Stimulated activated CD8-positive, alpha-beta memory T cell treated with anti-CD3 and anti-CD28 coated beads, Interleukin-4, amount 100 ng/mL, for 4 hours (primary cell): ENCODE measurements around the gene USP17L10.
"Not testable (repeated sequence)": the region's sequence is repeated elsewhere in the genome, so short reads cannot be mapped to it uniquely, and the experiment has no call there.

ENCODE experiments used
- DNase-seq, 2 donors: peaks; one replicate each; pipeline ENCODE4 v3.0.0-alpha.2; 2020; ENCODE audit warnings: low read depth in 2 of 2, low spot score in 1 of 2

USP17L10 gene

GRCh38 chr4:9210357-9210756 is at the start of gene USP17L10:
Gene USP17L10, plus strand, starts transcription at chr4:9210657. Its CDS starts 0 bp downstream, at chr4:9210657.
- DNase-seq: not testable (repeated sequence)

GRCh38 chr4:9165990-9166389 is 44.5 kb upstream of the USP17L10 start:
- DNase-seq: not testable (repeated sequence)

GRCh38 chr4:9169791-9170459 is 40.5 kb upstream of the USP17L10 start, which contains the start of gene FAM90A26:
Gene FAM90A26, plus strand, starts transcription at chr4:9170409. Its CDS starts 2,764 bp downstream, at chr4:9173173.
- DNase-seq: not testable (repeated sequence)

GRCh38 chr4:9214701-9215100 is 4.2 kb downstream of the USP17L10 start:
- DNase-seq: not testable (repeated sequence)

- not testable (repeated sequence) for DNase-seq
Measured at GRCh38 chr4:9215105-9215504, 4.6 kb downstream of the USP17L10 start, which contains the start of gene USP17L11. Gene USP17L11, plus strand, starts transcription at chr4:9215405. Its CDS starts 0 bp downstream, at chr4:9215405.

GRCh38 chr4:9219852-9220251 is 9.4 kb downstream of the USP17L10 start, which contains the start of gene USP17L12:
Gene USP17L12, plus strand, starts transcription at chr4:9220152. Its CDS starts 0 bp downstream, at chr4:9220152.
- DNase-seq: not testable (repeated sequence)

GRCh38 chr4:9224596-9224995 is 14.1 kb downstream of the USP17L10 start, which contains the start of gene USP17L13:
Gene USP17L13, plus strand, starts transcription at chr4:9224896. Its CDS starts 0 bp downstream, at chr4:9224896.
- DNase-seq: not testable (repeated sequence)

- not testable (repeated sequence) for DNase-seq
Measured at GRCh38 chr4:9230249-9230648, 19.8 kb downstream of the USP17L10 start.

GRCh38 chr4:9234085-9234484 is 23.6 kb downstream of the USP17L10 start, which contains the start of gene USP17L15:
Gene USP17L15, plus strand, starts transcription at chr4:9234385. Its CDS starts 0 bp downstream, at chr4:9234385.
- not testable (repeated sequence) for DNase-seq

- not testable (repeated sequence) for DNase-seq
Measured at GRCh38 chr4:9238461-9238860, 28.0 kb downstream of the USP17L10 start.

- not testable (repeated sequence) for DNase-seq
Measured at GRCh38 chr4:9243579-9243978, 33.1 kb downstream of the USP17L10 start, which contains the start of gene USP17L17. Gene USP17L17, plus strand, starts transcription at chr4:9243879. Its CDS starts 0 bp downstream, at chr4:9243879.

GRCh38 chr4:9247953-9248680 is 37.7 kb downstream of the USP17L10 start, which contains the start of gene USP17L18:
Gene USP17L18, plus strand, starts transcription at chr4:9248630. Its CDS starts 0 bp downstream, at chr4:9248630.
- DNase-seq: peak in 1 of 2 donors; percentile 0

GRCh38 chr4:9253078-9253477 is 42.6 kb downstream of the USP17L10 start, which contains the start of gene USP17L19:
Gene USP17L19, plus strand, starts transcription at chr4:9253378. Its CDS starts 0 bp downstream, at chr4:9253378.
- not testable (repeated sequence) for DNase-seq

GRCh38 chr4:9257824-9258223 is 47.4 kb downstream of the USP17L10 start, which contains the start of gene USP17L20:
Gene USP17L20, plus strand, starts transcription at chr4:9258124. Its CDS starts 0 bp downstream, at chr4:9258124.
- not testable (repeated sequence) for DNase-seq
